ENCODE data around the gene SUFU.
"Not testable (repeated sequence)": the region's sequence is repeated elsewhere in the genome, so short reads cannot be mapped to it uniquely, and the experiment has no call there.

The SUFU gene

DNA sequence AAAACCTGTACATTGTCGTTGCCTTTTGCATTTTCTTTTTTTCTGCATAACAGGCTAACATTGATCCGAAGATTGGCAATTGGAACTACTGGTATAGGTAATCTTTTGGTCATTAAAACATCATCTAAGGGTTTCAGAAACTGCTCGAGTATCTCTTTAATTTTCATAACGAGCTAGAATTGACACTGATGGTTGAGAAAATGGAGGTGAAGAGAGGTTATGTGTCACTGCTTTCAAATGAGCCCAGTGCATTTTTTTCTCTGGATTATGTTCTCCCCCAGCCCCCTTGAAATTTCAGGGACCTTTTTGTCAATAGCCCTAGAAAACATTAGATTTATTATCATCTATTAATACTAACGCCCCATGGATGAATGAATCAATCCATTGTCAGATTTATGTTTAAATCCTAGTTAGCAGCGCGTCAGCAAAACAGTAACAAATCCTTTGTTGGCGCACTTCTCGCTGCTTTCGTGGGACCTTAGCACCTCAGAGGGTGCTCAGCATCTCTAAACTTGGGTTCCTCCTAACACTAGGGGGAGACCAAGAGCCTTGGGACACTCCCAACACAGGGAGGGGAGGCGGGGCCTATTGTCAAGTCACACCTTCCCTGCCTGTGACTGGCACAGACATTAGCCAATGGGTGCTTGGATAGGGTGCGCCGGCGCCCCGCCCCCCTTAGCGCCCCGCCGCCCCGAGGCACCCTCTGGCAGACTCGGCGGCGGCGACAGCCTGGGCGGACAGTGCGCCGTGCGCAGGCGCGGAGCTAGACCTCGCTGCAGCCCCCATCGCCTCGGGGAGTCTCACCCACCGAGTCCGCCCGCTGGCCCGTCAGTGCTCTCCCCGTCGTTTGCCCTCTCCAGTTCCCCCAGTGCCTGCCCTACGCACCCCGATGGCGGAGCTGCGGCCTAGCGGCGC lies at the start of gene SUFU:
Gene SUFU (plus strand): TSS at position 709 of the 915 bp plus-strand sequence. CDS start 181 bp downstream, at position 890.
- Histone ChIP-seq H3K9ac (peak within 1 kb of the TSS; percentile 59; the same call in 1 of the 2 replicates), H2AFZ (ENCODE audit: low read depth) (peak within 1 kb of the TSS; percentile 98), H4K20me1 (ENCODE audit: insufficient read depth) (peaks cover 3% of the 10 kb centered on the region; the same call in 1 of the 2 replicates), H3K4me2 (peak within 1 kb of the TSS; percentile 83), H3K4me1 (ENCODE audit: low read depth, poor library complexity, severe bottlenecking) (peaks cover 22% of the 10 kb centered on the region), H3K27ac (peak within 1 kb of the TSS; percentile 39; the same call in 1 of the 2 replicates), H3K27me3 (ENCODE audit: insufficient read depth, low read depth) (no peaks in the 10 kb centered on the region), H3K4me3 (IDR thresholded peaks at IDR 0.05; ENCODE audit: insufficient read depth, low read depth, low read length) (no peak within 1 kb of the TSS), H3K36me3 (ENCODE audit: insufficient read depth) (no peaks in the 10 kb centered on the region), H3K79me2 (ENCODE audit: insufficient read depth, low read depth) (peaks cover 36% of the 10 kb centered on the region)
- peak; percentile 76 for TF ChIP-seq CTCF (conservative IDR thresholded peaks at IDR 0.05; ENCODE audit: low read depth, low read length)

GRCh38 chr10:102454662-102455487 lies 48.9 kb upstream of the SUFU start:
- H3K9ac ChIP-seq, H3K27ac ChIP-seq: not testable (repeated sequence)
- peaks cover 14% of the 10 kb centered on the region for H3K79me2 ChIP-seq (ENCODE audit: insufficient read depth, low read depth)

DNA sequence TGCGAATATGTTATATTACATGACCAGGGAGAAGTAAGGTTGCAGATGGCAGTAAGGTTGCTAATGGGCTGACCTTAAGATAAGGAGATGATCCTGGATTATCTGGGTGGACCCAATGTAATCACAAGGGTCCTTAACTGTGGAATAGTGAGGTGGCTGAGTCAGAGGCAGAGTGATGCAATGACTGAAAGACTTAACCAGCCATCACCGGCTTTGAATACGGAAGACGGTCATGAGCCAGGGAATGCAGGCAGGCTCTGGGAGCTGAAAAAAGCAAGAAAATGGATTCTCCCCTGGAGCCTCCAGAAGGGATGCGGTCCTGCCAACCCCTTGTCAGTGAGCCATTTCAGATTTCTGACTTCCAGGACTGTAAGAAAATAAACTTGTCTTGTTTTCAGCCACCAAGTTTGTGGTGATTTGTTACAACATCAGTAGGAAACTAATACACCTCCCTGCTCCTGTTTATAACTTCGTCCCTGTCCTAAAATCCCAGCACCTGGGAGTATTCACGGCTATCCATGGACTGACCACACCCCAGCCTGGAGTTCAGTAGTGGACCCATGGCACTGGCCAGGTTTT lies 47.8 kb upstream of the SUFU start:
- Histone ChIP-seq H3K27ac (no peak overlapping the region), H3K4me1 (ENCODE audit: low read depth, poor library complexity, severe bottlenecking) (peaks cover 39% of the 10 kb centered on the region), H3K36me3 (ENCODE audit: insufficient read depth) (no peaks in the 10 kb centered on the region), H2AFZ (ENCODE audit: low read depth) (no peak overlapping the region), H4K20me1 (ENCODE audit: insufficient read depth) (no peaks in the 10 kb centered on the region), H3K79me2 (ENCODE audit: insufficient read depth, low read depth) (peaks cover 12% of the 10 kb centered on the region), H3K27me3 (ENCODE audit: insufficient read depth, low read depth) (no peaks in the 10 kb centered on the region), H3K4me3 (IDR thresholded peaks at IDR 0.05; ENCODE audit: insufficient read depth, low read depth, low read length) (no peak overlapping the region), H3K9ac (no peak overlapping the region), H3K4me2 (no peak overlapping the region)
- no peak for TF ChIP-seq CTCF (conservative IDR thresholded peaks at IDR 0.05; ENCODE audit: low read depth, low read length)

More at GRCh38 chr10:102454662-102455487, 48.9 kb upstream of the SUFU start:
- not testable (repeated sequence) for H3K36me3 ChIP-seq (ENCODE audit: insufficient read depth); H3K4me2 ChIP-seq; H3K27me3 ChIP-seq (ENCODE audit: insufficient read depth, low read depth); H3K4me3 ChIP-seq (IDR thresholded peaks at IDR 0.05; ENCODE audit: insufficient read depth, low read depth, low read length); H2AFZ ChIP-seq (ENCODE audit: low read depth); H4K20me1 ChIP-seq (ENCODE audit: insufficient read depth)
- H3K4me1 ChIP-seq (ENCODE audit: low read depth, poor library complexity, severe bottlenecking), result peaks cover 32% of the 10 kb centered on the region

DNA sequence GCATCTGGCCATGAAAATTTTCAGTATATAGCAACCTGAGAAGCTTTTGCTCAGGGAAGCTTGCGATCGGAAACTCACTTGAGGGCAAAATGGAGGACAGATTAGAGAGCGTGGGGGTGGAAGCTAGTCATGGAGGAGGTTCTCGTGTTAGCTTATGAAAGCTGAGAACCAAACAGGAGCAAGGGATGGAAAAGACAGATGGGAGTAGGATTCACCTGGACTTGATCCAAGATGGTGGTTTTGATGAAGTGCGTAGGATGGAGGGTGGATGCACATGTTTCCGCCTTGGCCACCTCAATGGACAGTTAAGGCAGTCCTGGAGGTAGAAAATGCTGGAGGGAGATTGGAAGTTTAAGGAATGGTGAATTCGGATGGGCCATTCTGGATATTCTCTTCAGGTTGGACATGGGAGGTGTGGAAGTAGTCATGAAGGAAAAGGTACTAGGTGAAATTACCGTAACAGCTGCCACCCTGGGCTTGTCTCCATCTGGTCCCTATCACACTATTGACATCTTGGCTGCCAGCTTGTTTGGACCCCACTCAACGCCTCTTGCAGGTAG lies 46.1 kb upstream of the SUFU start:
- peaks cover 35% of the 10 kb centered on the region for H3K4me1 ChIP-seq (ENCODE audit: low read depth, poor library complexity, severe bottlenecking)
- H4K20me1 ChIP-seq (ENCODE audit: insufficient read depth), result no peaks in the 10 kb centered on the region
- H3K4me2 ChIP-seq, result no peak overlapping the region
- no peaks in the 10 kb centered on the region for H3K79me2 ChIP-seq (ENCODE audit: insufficient read depth, low read depth)
- H3K9ac ChIP-seq, result no peak overlapping the region
- no peaks in the 10 kb centered on the region for H3K36me3 ChIP-seq (ENCODE audit: insufficient read depth)
- no peak for TF ChIP-seq CTCF (conservative IDR thresholded peaks at IDR 0.05; ENCODE audit: low read depth, low read length)
- no peaks in the 10 kb centered on the region for H3K27me3 ChIP-seq (ENCODE audit: insufficient read depth, low read depth)
- no peak overlapping the region for H3K4me3 ChIP-seq (IDR thresholded peaks at IDR 0.05; ENCODE audit: insufficient read depth, low read depth, low read length)
- H2AFZ ChIP-seq (ENCODE audit: low read depth), result no peak overlapping the region
- no peak overlapping the region for H3K27ac ChIP-seq
